Kidney tubule cell (primary cell): ENCODE data around the gene SCT.

Experiments used
- DNase-seq: peaks from one replicate; pipeline ENCODE4 v3.0.0-alpha.2; 2018; ENCODE audit warnings: low spot score

SCT gene

GRCh38 chr11:609341-609811, 17.6 kb downstream of the SCT start:
- DNase-seq = no peak

GRCh38 chr11:608791-609251, 18.2 kb downstream of the SCT start:
- no peak for DNase-seq

- no peak for DNase-seq
Observed at GRCh38 chr11:607971-608659, 18.9 kb downstream of the SCT start.

GRCh38 chr11:607020-607780, 19.8 kb downstream of the SCT start:
- DNase-seq = no peak

GRCh38 chr11:606245-606644, 20.7 kb downstream of the SCT start:
- peak; percentile 26 for DNase-seq

- DNase-seq = no peak
Observed at GRCh38 chr11:605286-606129, 21.5 kb downstream of the SCT start.

- no peak for DNase-seq
Observed at GRCh38 chr11:603154-603553, 23.8 kb downstream of the SCT start.

- no peak for DNase-seq
Observed at GRCh38 chr11:601573-602245, 25.3 kb downstream of the SCT start.

- no peak for DNase-seq
Observed at GRCh38 chr11:598005-598680, 28.8 kb downstream of the SCT start.

- no peak for DNase-seq
Observed at GRCh38 chr11:597166-597725, 29.7 kb downstream of the SCT start.

- no peak for DNase-seq
Observed at GRCh38 chr11:596374-596773, 30.6 kb downstream of the SCT start.

- no peak for DNase-seq
Observed at GRCh38 chr11:595400-595799, 31.6 kb downstream of the SCT start.

GRCh38 chr11:593347-593746, 33.6 kb downstream of the SCT start:
- no peak for DNase-seq

- no peak for DNase-seq
Observed at GRCh38 chr11:592918-593317, 34.1 kb downstream of the SCT start.

GRCh38 chr11:592501-592900, 34.5 kb downstream of the SCT start:
- no peak for DNase-seq

- DNase-seq = no peak
Observed at GRCh38 chr11:590997-591396, 36.0 kb downstream of the SCT start.

GRCh38 chr11:589798-590197, 37.2 kb downstream of the SCT start:
- DNase-seq = no peak

- peak; percentile 91 for DNase-seq
Observed at GRCh38 chr11:587978-588380, 39.0 kb downstream of the SCT start.

- no peak for DNase-seq
Observed at GRCh38 chr11:587546-587945, 39.4 kb downstream of the SCT start.

GRCh38 chr11:586376-587316, 40.3 kb downstream of the SCT start:
- no peak for DNase-seq
